ENCODE data around the gene BMPER.

- TF ChIP-seq, protein P1, sequence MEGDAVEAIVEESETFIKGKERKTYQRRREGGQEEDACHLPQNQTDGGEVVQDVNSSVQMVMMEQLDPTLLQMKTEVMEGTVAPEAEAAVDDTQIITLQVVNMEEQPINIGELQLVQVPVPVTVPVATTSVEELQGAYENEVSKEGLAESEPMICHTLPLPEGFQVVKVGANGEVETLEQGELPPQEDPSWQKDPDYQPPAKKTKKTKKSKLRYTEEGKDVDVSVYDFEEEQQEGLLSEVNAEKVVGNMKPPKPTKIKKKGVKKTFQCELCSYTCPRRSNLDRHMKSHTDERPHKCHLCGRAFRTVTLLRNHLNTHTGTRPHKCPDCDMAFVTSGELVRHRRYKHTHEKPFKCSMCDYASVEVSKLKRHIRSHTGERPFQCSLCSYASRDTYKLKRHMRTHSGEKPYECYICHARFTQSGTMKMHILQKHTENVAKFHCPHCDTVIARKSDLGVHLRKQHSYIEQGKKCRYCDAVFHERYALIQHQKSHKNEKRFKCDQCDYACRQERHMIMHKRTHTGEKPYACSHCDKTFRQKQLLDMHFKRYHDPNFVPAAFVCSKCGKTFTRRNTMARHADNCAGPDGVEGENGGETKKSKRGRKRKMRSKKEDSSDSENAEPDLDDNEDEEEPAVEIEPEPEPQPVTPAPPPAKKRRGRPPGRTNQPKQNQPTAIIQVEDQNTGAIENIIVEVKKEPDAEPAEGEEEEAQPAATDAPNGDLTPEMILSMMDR (IDR thresholded peaks at IDR 0.05; ENCODE audit: insufficient read depth, low read length, poor library complexity, severe bottlenecking) = no peak
- TF ChIP-seq EZH2phosphoT487 (conservative IDR thresholded peaks at IDR 0.05; ENCODE audit: low read length) = no peak
Measured at GRCh38 chr7:34131371-34131770, 226.0 kb downstream of the BMPER start.
